ENCODE measurements around the gene HTRA3.

DNA sequence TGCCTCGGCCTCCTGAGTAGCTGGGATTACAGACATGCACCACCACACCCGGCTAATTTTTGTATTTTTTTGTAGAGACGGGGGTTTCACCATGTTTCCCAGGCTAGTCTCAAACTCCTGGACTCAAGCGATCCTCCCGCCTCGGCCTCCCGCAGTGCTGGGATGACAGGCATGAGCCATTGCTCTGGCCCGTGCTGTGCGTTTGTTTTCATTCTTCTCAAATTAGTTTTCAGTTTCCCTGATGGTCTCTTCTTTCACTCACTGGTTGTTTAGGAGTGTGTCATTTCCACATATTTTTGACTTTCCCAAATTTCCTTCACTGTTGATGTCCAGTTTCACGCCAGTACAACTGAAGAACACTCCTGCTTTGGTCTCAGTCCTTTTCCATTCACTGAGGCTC lies 38.7 kb upstream of the HTRA3 start:
- TF ChIP-seq, protein P1, sequence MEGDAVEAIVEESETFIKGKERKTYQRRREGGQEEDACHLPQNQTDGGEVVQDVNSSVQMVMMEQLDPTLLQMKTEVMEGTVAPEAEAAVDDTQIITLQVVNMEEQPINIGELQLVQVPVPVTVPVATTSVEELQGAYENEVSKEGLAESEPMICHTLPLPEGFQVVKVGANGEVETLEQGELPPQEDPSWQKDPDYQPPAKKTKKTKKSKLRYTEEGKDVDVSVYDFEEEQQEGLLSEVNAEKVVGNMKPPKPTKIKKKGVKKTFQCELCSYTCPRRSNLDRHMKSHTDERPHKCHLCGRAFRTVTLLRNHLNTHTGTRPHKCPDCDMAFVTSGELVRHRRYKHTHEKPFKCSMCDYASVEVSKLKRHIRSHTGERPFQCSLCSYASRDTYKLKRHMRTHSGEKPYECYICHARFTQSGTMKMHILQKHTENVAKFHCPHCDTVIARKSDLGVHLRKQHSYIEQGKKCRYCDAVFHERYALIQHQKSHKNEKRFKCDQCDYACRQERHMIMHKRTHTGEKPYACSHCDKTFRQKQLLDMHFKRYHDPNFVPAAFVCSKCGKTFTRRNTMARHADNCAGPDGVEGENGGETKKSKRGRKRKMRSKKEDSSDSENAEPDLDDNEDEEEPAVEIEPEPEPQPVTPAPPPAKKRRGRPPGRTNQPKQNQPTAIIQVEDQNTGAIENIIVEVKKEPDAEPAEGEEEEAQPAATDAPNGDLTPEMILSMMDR (IDR thresholded peaks at IDR 0.05; ENCODE audit: poor library complexity): no peak
- no peak for TF ChIP-seq EZH2 (IDR thresholded peaks at IDR 0.05; ENCODE audit: borderline replicate concordance)

Data from hepatocyte (in vitro differentiated cells).